Rectal smooth muscle tissue (tissue), 1 donor: ENCODE data around the gene R3HDM2.

Source experiments
- H3K27ac ChIP-seq: one replicate; pipeline ENCODE4 v1.7.0; 2013; ENCODE audit warnings: low read depth, low read length, inconsistent platforms
- H3K27me3 ChIP-seq: one replicate; pipeline ENCODE4 v1.7.0; 2013; ENCODE audit warnings: low read length; ENCODE audit not compliant: control insufficient read depth, insufficient read depth
- H3K36me3 ChIP-seq: one replicate; pipeline ENCODE4 v1.7.0; 2013; ENCODE audit warnings: low read length; ENCODE audit not compliant: control insufficient read depth, insufficient read depth
- H3K4me1 ChIP-seq: one replicate; pipeline ENCODE4 v1.7.0; 2013; ENCODE audit warnings: low read length; ENCODE audit not compliant: control insufficient read depth, insufficient read depth
- H3K4me3 ChIP-seq: one replicate; pipeline ENCODE4 v1.7.0; 2013; ENCODE audit warnings: low read length
- H3K9ac ChIP-seq: one replicate; pipeline ENCODE4 v1.7.0; 2013; ENCODE audit warnings: low read length

The R3HDM2 gene

DNA sequence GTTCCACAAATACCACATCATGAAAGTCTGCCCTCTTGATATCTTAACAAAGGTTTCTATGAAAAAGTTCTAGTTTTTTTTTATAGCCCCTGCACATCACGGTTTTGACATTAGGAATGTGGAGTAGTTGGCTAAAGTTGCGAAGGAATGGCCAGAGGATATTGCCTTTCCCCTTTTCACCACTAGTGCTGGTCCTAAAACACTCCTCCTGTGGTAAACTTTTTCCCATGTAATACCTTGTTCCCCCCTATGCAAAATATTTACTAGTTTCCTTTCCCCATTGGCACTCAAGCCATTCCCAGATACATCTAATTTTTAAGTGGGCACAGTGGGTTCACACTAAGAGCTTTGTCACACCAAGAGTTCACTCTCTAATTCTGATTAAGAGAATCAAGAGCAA is 33.4 kb downstream of the R3HDM2 start:
- H3K27me3 ChIP-seq = no peaks in the 10 kb centered on the region
- peaks cover 4% of the 10 kb centered on the region for H3K4me1 ChIP-seq
- H3K27ac ChIP-seq = no peak overlapping the region
- H3K4me3 ChIP-seq = no peak overlapping the region
- H3K9ac ChIP-seq = no peak overlapping the region
- peaks cover 3% of the 10 kb centered on the region for H3K36me3 ChIP-seq

DNA sequence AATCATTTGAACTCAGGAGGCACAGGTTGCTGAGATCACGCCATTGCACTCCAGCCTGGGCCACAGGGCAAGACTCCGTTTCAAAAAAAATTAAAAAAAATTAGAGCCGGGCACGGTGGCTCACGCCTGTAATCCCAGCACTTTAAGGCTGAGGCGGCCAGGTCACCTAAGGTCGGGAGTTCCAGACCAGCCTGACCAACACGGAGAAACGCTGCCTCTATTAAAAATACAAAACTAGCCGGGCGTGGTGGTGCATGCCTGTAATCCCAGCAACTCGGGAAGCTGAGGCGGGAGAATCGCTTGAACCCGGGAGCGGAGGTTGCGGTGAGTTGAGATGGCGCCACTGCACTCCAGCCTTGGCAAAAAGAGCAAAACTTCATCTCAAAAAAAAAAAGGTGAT is 35.7 kb downstream of the R3HDM2 start:
- Histone ChIP-seq H3K27ac (no peak overlapping the region), H3K4me3 (no peak overlapping the region), H3K4me1 (no peaks in the 10 kb centered on the region), H3K36me3 (peaks cover 3% of the 10 kb centered on the region), H3K27me3 (no peaks in the 10 kb centered on the region), H3K9ac (no peak overlapping the region)

- H3K9ac ChIP-seq = no peak overlapping the region
- no peak overlapping the region for H3K27ac ChIP-seq
- peaks cover 3% of the 10 kb centered on the region for H3K36me3 ChIP-seq
- H3K27me3 ChIP-seq = no peaks in the 10 kb centered on the region
- no peaks in the 10 kb centered on the region for H3K4me1 ChIP-seq
- H3K4me3 ChIP-seq = no peak overlapping the region
Measured at GRCh38 chr12:57390174-57390573, 40.7 kb downstream of the R3HDM2 start.

GRCh38 chr12:57389033-57389432 is 41.8 kb downstream of the R3HDM2 start:
- Histone ChIP-seq H3K27ac (no peak overlapping the region), H3K27me3 (no peaks in the 10 kb centered on the region), H3K9ac (no peak overlapping the region), H3K4me1 (no peaks in the 10 kb centered on the region), H3K4me3 (no peak overlapping the region), H3K36me3 (peaks cover 3% of the 10 kb centered on the region)

- H3K27me3 ChIP-seq = no peaks in the 10 kb centered on the region
- no peaks in the 10 kb centered on the region for H3K4me1 ChIP-seq
- H3K36me3 ChIP-seq = peaks cover 3% of the 10 kb centered on the region
- no peak overlapping the region for H3K27ac ChIP-seq
- no peak overlapping the region for H3K4me3 ChIP-seq
- no peak overlapping the region for H3K9ac ChIP-seq
Measured at GRCh38 chr12:57388425-57388824, 42.4 kb downstream of the R3HDM2 start.

GRCh38 chr12:57386187-57386720 is 44.6 kb downstream of the R3HDM2 start:
- Histone ChIP-seq H3K9ac (no peak overlapping the region), H3K36me3 (peaks cover 3% of the 10 kb centered on the region), H3K27me3 (no peaks in the 10 kb centered on the region), H3K4me3 (no peak overlapping the region), H3K4me1 (no peaks in the 10 kb centered on the region), H3K27ac (no peak overlapping the region)

- no peak overlapping the region for H3K4me3 ChIP-seq
- H3K4me1 ChIP-seq = no peaks in the 10 kb centered on the region
- H3K27me3 ChIP-seq = no peaks in the 10 kb centered on the region
- no peak overlapping the region for H3K9ac ChIP-seq
- H3K36me3 ChIP-seq = peaks cover 3% of the 10 kb centered on the region
- H3K27ac ChIP-seq = no peak overlapping the region
Measured at GRCh38 chr12:57385586-57385985, 45.3 kb downstream of the R3HDM2 start.

GRCh38 chr12:57384478-57384877 is 46.4 kb downstream of the R3HDM2 start:
- H3K9ac ChIP-seq = no peak overlapping the region
- H3K27me3 ChIP-seq = no peaks in the 10 kb centered on the region
- no peaks in the 10 kb centered on the region for H3K4me1 ChIP-seq
- peaks cover 3% of the 10 kb centered on the region for H3K36me3 ChIP-seq
- H3K27ac ChIP-seq = no peak overlapping the region
- no peak overlapping the region for H3K4me3 ChIP-seq

DNA sequence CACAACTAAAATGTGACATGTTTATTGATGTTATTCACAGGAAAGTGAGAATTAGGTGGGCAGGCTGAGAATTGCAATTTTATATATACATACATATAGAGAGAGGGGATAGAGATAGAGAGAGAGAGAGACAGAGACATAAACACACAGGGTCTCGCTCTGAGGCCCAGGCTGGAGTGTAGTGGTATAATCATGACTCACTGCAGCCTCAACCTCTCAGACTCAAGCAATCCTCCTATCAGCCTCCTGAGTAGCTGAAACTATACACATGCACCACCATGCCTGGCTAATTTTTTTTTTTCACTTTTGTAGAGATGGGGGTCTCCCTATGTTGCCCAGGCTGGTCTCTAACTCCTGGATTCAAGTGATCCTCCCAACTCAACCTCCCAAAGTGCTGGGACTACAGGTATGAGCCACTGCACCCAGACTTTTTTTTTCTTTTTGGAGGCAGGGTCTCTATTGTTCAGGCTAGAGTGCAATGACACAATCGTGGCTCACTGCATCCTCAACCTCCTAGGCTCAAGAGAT is 49.1 kb downstream of the R3HDM2 start:
- H3K4me3 ChIP-seq = no peak overlapping the region
- H3K9ac ChIP-seq = no peak overlapping the region
- H3K27me3 ChIP-seq = no peaks in the 10 kb centered on the region

DNA sequence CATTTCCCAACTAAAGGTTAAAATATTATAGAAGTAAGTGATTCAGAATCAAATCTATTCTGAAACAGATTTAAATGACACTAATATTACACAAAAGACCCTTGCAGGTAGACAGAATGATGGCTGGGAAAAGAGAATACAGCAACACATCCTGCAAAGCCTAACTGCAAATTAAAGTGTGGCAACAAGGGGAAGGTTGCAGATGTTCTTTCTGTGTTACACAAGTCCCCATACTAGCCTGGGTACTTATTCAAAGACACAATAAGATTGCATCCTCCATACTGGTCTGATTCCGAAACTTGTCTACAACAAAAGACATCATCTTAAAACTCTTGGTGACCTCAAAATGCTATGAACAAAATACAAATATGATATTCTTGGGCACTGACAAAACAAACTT is 50.5 kb downstream of the R3HDM2 start:
- Histone ChIP-seq H3K4me3 (no peak overlapping the region), H3K36me3 (no peaks in the 10 kb centered on the region)

More for the DNA sequence above, 49.1 kb downstream of the R3HDM2 start:
- no peak overlapping the region for H3K27ac ChIP-seq
- no peaks in the 10 kb centered on the region for H3K36me3 ChIP-seq
- H3K4me1 ChIP-seq = no peaks in the 10 kb centered on the region

DNA sequence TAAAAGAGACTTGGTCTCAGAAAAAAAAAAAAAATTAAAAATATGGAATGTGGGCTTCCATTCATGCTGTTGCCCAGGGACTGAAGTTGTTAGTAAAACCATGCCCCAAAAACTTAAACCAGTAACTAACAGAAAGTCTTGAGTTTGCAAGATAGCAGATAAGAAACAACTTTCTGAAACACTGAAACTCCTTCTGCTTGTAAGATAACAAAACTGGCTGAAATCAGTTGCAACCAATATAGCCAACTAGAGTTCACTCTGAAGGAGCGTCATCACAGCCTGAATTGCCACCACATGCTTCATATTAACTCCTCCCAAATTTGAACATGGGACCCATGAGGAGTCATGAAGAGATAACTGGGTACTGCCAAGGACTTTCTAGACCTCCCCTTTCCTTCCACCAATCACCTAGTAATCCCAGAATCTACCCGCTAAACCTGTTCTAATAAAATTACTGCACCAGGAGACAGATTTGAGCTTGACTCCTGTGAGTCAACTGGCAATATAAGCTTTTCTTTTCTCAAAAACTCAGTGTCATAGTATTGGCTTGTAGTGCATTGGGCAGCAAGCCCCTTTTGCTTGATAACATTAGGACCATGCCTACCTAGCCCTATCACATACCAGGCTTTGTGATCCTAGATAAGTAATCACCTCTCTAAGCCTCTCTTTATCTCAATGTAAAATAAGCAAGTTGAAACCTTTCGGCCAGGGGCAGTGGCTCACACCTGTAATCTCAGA is 53.6 kb downstream of the R3HDM2 start:
- Histone ChIP-seq H3K36me3 (no peaks in the 10 kb centered on the region), H3K4me3 (no peak overlapping the region), H3K9ac (no peak overlapping the region), H3K27ac (no peak overlapping the region), H3K27me3 (no peaks in the 10 kb centered on the region), H3K4me1 (no peaks in the 10 kb centered on the region)

More for the DNA sequence above, 50.5 kb downstream of the R3HDM2 start:
- no peak overlapping the region for H3K9ac ChIP-seq
- H3K4me1 ChIP-seq = no peaks in the 10 kb centered on the region
- no peaks in the 10 kb centered on the region for H3K27me3 ChIP-seq
- no peak overlapping the region for H3K27ac ChIP-seq

DNA sequence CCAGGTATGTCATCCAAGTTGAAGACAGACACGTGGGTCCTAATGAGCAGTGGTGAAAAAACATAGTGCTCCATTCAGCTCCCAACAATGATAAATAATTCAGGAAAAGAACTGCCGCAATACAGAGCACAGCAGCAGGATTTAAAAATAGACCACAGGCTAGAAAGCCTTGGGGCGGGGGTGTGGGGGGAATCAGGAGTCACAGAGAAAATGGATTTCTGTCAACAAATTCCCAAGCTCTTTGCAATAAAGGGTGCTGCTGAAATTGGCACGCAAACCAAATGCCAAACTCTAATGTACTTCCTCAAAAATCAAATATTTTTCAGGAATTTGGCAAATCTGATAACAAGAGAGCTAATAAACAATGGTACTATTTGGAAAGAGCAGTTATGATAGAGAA is 58.6 kb downstream of the R3HDM2 start:
- H3K27me3 ChIP-seq = no peaks in the 10 kb centered on the region
- H3K4me3 ChIP-seq = no peak overlapping the region
- H3K36me3 ChIP-seq = no peaks in the 10 kb centered on the region
- H3K4me1 ChIP-seq = peaks cover 3% of the 10 kb centered on the region
- H3K27ac ChIP-seq = no peak overlapping the region
- H3K9ac ChIP-seq = no peak overlapping the region

GRCh38 chr12:57370696-57371095 is 60.1 kb downstream of the R3HDM2 start:
- Histone ChIP-seq H3K36me3 (no peaks in the 10 kb centered on the region), H3K27ac (no peak overlapping the region), H3K4me3 (no peak overlapping the region), H3K27me3 (no peaks in the 10 kb centered on the region), H3K4me1 (peaks cover 3% of the 10 kb centered on the region), H3K9ac (no peak overlapping the region)
